Measurements from ENCODE around the gene SH3BGR.

- TF ChIP-seq POLR2A (IDR thresholded peaks at IDR 0.05), result no peak
- no peak for TF ChIP-seq CTCF (IDR thresholded peaks at IDR 0.05)
Measured at GRCh38 chr21:39489380-39489924, 37.7 kb downstream of the SH3BGR start.
